NCI-H2171 treated with DMSO at 0.1 percent for 48 hours (cell line): ENCODE data around the gene GRAMD1A.
"Not testable (repeated sequence)": the region's sequence is repeated elsewhere in the genome, so short reads cannot be mapped to it uniquely, and the experiment has no call there.

ENCODE experiments used
- DNase-seq: peaks from one replicate; lab custom pipeline; 2025; lab: John Stamatoyannopoulos, UW

The GRAMD1A gene

GRCh38 chr19:35004517-35005255 lies 4.6 kb downstream of the GRAMD1A start:
- DNase-seq: no peak

DNA sequence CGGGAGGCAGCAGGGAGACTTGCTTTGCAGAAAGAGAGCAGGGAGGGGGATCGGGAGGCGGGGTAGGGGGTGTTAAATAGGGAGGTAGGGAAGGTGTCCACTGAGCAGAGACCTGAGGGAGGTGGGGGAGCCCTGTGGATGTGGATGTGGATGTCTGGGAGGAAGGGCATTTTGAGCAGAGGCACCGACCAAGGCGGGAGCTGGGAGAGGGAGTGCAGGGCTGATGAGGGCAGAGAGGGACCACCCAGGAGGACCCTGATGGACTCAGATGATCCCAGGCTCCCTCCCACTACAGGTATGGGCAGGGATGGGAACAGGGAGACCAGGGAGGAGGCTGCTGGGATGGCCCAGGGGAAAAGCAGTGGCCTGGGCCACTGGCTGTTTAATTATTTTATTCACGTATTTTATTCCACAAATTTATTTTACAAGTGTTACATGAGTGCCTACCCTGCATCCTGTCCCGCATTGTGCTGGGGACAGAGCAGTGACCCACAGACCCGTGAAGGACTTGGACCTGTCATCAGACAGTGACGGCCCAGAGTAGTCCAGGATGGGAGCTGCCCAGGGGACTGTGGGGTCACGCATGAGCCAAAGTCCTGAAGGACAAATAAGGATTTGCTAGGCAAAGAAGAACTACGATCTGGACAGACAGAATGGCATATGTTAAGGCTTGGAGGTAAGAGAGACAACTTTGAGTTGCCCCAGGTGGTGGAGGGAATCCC lies 5.3 kb downstream of the GRAMD1A start:
- DNase-seq: no peak

DNA sequence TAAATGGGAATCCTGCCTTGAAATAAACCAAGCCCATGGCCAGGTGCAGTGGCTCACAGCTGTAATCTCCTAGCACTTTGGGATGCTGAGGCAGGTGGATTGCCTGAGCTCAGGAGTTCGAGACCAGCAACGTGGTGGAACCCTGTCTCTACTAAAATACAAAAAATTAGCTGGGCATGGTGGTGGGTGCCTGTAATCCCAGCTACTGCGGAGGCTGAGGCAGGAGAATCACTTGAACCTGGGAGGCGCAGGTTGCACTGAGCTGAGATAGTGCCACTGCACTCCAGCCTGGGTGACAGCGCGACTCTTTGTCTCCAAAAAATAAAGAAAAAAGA lies 5.9 kb downstream of the GRAMD1A start:
- not testable (repeated sequence) for DNase-seq

DNA sequence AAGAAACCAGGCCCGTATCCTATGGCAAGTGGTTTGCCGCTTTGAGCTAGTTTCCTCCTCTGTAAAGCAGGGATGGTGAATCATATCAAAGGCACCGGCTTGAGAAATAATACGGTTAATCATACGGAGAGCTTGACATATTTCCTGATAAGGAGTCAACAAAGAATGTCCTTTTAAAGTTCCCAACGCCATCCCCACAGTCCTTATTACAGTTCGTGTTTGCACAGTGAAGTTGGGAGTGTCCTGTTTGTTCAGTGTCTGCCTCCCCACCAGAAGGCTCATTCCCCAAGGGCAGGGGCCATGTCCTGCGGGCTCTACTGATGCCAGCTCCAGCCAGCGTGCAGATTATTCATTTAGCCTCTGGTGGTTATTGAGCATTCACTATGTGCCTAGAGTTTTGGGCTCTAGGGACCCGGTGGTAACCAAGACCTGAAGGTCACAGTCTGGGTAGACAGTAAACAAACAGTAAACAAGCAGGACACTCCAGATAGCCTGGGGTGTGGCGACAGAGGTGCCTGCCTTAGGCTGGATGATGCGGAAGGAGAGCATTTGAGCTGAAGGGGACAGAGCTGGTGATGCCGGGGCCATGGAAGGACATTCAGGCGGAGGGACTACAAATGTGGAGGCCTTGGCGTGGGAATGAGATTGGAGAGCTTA lies 6.3 kb downstream of the GRAMD1A start:
- no peak for DNase-seq

GRCh38 chr19:35006999-35007365 lies 6.9 kb downstream of the GRAMD1A start:
- DNase-seq: no peak

GRCh38 chr19:35007427-35007826 lies 7.3 kb downstream of the GRAMD1A start:
- DNase-seq: not testable (repeated sequence)

DNA sequence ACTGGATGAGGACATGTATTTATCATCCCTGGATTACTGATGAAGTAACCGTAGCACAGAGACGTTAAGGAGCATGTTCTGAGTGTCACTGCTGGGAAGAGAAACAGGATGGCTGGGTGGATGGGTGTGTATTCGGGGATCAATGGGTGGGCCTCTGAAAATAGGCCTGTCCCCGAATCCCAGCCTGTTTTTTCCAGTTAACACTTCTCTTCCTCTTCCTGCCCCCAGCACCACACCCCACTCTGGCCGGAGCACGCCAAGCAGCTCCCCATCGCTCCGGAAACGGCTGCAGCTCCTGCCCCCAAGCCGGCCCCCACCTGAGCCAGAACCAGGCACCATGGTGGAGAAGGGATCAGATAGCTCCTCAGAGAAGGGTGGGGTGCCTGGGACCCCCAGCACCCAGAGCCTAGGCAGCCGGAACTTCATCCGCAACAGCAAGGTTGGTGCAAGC lies 8.8 kb downstream of the GRAMD1A start:
- DNase-seq: no peak

DNA sequence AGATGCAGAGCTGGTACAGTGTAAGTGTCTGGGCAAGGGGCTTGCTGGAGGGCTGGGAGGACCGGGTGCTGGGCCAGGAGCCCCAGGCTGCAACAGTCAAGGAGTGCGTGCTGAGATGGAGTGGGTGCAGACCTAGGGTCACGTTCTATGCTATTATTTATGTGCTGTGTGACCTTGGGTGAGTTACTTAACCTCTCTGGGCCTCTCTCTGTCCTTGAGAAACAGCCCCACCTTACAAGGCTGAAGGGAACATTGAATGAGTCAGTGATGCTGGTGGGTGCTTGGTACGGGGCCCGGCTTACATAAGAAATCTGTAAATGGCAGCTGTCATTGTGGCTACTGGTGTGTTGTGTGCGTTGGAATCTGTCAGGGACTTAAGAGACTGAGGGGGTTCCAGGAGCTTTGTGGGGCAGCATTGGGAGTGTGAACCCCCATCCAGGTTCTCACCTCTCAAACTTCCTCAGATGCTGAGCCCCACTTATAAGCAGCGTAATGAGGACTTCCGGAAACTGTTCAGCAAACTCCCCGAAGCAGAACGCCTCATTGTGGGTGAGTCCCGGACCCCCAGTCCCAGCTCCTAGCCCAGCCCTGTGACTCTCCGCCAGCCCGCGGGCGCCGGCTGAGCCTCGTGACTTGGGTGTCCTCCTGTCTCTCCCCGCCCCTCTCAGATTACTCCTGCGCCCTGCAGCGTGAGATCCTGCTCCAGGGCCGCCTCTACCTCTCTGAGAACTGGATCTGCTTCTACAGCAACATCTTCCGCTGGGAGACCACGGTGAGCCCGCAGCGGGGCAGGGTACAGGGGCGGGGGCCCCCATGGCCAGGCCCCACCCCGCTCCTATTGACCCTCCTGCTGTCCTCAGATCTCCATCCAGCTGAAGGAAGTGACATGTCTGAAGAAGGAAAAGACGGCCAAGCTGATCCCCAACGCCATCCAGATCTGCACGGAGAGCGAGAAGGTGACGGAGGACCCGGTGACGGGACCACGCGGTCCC lies 9.6 kb downstream of the GRAMD1A start:
- no peak for DNase-seq

- no peak for DNase-seq
Measured at GRCh38 chr19:35011091-35011689, 11.1 kb downstream of the GRAMD1A start.

DNA sequence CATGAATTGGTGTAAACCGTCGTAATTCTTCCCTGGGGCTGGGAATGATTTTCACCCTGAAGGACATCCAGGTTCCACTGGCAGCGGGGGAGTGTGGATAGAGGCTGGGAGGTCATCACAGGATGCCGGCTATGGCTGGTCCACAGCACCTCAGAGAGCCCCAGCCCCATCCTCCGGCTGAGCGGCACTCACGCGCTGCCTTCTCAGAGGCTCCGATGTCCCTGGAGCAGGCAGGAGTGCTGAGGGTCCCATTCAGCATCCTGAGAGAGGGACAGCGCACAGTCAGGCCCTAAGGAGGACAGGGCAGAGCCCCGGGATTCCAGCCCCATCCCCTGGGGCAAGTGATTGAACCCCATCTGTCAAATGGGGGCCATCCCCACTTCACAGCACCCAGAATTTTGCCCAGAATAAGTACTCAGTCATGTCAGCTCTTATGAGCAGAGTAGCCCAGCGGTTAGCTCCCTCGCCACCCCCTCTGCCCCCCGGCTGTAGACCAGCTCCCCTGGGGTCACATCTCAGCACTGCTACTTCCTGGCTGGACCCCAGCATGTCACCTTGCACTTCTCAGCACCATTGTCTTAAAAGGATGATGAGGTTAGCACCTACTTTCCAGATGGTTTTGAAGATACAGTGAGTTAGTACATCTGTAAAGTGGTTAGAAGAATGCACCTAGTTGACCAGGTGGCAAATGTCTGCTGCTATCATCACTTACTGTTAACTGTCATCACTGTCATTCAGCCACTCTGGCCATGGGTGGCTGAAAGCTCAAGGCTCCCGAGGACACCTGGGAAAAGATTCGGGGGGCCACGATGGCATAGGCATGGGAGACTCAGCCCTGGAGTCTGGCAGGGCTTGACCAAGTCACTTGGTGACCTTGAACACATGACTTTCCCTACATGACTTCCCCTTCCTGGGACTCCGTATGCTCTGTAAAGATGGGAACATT lies 11.9 kb downstream of the GRAMD1A start:
- no peak for DNase-seq

- DNase-seq: no peak
Measured at GRCh38 chr19:35013041-35013819, 13.1 kb downstream of the GRAMD1A start.

DNA sequence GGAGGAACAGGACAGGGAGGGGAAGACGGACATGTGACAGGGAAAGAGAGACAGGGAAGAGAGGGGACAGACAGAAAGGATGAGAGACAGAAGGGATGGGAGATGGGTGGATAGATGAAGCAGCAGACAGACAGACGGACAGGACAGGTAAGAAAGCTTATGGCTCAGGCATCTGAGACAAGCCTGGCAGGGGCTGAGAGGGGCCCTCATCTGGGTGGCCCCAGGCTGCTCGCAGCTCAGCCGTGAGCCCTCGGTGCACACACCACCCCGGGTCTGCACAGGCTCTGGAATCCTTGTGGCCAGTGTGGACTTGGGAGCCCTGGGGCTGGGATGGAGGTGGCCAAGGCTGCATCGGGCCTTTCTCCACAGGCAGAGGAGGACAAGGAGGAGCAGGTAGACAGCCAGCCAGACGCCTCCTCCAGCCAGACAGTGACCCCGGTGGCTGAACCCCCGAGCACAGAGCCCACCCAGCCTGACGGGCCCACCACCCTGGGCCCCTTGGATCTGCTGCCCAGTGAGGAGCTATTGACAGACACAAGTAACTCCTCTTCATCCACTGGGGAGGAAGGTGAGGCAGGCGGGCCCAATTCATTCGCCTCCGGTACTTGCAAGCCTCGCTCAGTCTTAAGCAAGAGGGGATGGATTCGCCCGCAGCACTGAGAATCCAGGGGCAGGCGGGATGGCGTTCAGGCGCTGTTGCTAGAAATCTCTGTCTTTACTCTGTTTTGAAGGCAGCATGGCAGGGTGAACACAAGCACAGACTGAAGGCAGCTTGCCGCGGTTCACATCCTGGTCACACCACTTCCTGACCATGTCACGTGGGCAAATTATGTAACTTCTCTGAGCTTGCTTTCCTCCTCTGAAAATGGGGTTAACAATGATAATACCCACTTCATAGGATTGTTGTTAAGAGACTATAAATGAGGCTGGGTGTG lies 14.0 kb downstream of the GRAMD1A start:
- DNase-seq: no peak

DNA sequence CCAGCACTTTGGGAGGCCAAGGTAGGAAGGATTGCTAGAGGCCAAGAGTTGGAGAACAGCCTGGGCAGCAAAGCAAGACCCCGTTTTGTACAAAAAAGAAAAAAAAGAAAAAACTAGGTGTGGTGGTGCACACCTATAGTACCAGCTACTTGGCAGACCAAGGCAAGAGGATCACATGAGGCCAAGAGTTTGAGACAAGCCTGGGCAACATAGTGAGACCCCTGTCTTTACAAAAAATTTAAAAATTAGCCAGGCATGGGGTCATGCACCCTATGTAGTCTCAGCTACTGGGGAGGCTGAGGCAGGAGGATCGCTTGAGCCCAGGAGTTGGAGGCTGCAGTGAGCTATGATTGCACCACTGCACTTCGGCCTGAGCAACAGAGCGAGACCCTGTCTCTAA lies 14.7 kb downstream of the GRAMD1A start:
- not testable (repeated sequence) for DNase-seq

- no peak for DNase-seq
Measured at GRCh38 chr19:35015270-35015953, 15.3 kb downstream of the GRAMD1A start.

DNA sequence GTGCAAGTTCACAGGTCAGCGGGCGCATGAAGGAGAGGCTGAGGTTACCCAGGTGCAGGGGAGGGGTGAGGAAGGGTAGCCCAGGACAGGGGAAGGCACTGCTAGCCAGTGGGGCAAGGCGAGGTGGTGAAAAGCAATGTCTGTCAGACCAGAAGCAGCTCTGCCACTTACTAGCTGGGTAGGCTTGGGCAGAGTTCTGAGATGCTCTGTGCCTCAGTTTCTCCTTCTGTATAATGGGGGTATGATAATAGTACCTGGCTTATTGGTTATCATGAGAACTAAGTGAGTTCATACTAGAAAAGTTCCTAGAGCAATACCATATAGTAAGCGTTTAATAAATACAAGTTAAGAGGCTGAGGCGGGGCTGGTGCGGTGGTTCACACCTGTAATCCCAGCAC lies 15.8 kb downstream of the GRAMD1A start:
- DNase-seq: no peak

DNA sequence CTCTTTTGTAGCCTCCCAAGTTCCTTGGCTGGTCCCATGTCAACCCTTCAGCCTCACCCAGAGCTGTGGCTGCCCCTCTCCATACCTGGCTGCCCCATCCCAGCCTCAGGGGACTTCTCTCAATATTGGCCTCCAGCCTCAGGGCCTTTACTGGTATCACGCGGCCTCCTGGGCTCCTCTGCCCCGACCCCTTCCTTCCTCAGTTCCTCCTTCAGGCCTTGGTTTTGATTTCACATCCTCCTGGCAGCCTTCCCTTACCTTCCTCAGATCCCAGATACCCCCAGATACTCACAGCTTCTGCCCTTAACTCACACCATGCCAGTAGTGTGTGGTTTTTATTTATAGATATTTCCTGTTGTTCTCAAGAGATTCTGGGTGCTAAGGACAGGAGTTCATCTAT lies 17.4 kb downstream of the GRAMD1A start:
- no peak for DNase-seq

GRCh38 chr19:35018379-35018778 lies 18.3 kb downstream of the GRAMD1A start:
- no peak for DNase-seq

GRCh38 chr19:35019144-35019543 lies 19.0 kb downstream of the GRAMD1A start:
- no peak for DNase-seq
